Stimulated activated CD4-positive, alpha-beta T cell treated with anti-CD3 and anti-CD28 coated beads, Interleukin-1b, Interleukin-23, amount 100 ng/mL, for 1 hour (primary cell): ENCODE data around the gene NACC2.

Experiments
- DNase-seq, 2 donors: peaks; one replicate each; pipeline ENCODE4 v3.0.0-alpha.2; 2020; ENCODE audit warnings: low read depth in 2 of 2

The NACC2 gene

GRCh38 chr9:136095070-136096058 is at the start of gene NACC2:
NACC2 (minus strand) TSS chr9:136095289; CDS start chr9:136050521, 44,768 bp downstream.
- DNase-seq = no peak

DNA sequence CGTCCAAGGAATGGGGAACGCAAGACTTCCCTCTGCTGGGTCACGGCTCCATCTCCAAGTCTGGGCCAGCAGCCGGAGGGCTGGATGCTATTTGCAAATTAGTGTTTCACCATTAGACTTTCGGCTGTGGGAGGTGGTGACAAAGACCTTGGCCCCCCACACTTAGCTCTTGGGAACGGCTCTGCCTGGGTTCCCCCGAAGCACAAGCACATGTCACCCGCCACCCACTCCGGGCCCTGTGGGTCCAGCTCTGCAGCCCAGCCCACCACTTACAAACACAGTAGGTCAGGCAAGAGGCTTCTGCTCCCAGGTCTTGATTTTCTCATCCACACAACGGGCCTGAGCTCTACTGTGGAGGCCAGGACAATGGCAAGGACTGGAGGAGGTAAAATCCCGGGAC is 49.4 kb upstream of the NACC2 start:
- no peak for DNase-seq

GRCh38 chr9:136143215-136144001 is 48.3 kb upstream of the NACC2 start:
- DNase-seq = no peak

DNA sequence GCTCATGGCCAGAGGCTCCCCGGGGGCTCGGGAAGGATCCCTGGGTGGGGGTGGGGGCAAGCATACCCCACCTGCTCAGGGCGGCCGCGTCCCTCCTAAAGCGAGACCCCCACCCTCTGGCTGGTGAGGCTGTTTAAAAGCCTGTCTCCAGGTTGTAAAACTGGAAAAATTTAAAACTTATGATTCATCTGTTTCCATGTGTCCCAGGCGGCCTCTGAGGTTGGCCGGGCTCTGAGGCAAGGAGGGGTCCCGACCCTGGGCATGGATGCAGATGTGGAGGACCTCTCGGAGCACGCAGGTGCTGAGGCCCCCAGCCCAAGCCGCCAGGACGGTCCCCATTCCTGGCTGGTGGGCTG is 47.7 kb upstream of the NACC2 start:
- no peak for DNase-seq

GRCh38 chr9:136142414-136142796 is 47.3 kb upstream of the NACC2 start:
- no peak for DNase-seq

DNA sequence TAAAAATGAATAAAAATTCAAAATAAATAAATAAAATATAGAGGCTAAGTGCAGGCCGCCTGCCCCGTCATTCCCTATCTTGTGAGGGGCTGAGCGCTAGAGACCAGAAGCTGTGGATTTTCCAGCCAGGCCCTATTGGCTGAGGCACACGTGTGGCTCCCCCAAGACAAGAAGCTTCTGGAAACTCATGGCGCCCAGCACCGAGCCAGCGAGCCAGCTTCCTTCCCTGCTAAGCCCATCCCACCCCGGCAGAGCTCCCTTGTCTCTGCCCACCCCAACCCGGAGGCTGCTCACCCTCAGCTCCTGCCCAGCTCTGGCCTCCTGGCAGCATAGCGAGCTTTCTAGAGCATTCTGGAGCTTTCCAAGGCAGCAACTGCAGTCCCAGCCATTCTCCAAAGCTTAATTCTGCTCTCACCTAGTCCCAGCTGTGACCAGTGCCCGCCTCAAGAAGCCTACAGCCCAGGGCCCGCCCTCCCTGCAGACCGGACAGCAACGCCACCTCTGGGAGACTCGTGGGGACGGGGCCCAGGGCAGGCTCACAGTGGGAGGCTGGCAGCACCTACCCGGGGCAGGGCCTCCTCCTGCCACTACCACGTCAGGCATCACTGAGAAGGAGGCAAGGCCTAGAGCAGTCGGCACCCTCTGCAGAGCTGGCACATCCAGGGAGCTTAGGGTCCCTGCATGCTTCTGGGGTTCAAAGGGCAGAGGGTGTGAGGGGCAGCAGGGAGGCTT is 46.8 kb upstream of the NACC2 start:
- DNase-seq = no peak

DNA sequence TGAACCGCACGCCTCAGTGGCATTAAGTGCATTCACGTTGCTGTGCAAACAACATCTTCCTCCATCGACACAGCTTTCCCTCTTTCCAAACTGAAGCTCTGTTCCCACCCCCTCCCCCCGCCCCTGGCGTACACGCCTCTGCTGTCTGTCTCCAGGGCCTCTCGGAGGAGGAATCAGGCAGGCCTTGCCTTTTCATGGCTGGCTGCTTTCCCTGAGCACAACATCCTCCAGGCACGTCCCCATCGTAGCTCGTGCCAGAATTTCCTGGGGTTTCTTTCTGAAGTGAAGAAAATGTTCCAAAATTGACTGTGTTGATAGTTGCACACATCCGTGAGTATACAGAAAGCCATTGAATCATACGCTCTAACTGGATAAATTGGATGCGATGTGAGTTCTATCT is 45.9 kb upstream of the NACC2 start:
- no peak for DNase-seq

DNA sequence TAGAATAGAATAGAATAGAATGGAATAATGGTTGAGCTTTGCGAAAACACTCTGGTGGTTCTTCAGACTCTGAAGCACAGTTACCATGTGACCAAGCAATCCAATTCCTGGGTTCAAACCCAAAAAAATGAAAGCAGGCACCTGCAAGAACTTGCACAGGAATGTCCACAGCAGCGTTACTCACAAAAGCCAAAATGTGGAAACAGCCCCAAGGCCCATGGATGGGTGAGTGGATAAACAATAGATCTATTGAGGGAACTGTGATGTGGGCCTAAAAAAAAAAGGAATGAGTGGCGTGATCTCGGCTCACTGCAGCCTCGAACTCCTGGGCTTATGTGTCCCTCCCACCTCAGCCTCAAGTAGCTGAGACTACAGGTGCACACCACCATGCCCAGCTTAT is 45.0 kb upstream of the NACC2 start:
- DNase-seq = no peak

DNA sequence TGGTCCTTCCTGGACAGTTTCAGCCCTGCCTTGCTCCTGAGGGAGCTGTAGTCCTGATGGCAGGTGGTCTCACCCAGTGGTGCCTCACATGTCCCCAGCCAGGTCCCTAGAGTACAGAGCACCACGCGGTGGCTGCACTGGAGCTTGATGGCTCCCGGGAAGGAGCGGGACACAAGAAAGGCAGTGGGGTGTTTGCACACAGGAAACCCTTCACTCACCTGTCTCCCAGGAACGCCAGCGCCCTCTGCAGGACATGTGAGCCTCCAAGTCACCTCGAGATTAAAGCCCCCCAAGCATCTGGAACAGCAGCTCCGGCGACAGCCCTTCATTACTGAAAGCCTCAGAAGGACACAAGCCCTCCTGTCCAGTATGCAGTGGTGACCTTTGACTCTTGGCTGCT is 43.5 kb upstream of the NACC2 start:
- no peak for DNase-seq

DNA sequence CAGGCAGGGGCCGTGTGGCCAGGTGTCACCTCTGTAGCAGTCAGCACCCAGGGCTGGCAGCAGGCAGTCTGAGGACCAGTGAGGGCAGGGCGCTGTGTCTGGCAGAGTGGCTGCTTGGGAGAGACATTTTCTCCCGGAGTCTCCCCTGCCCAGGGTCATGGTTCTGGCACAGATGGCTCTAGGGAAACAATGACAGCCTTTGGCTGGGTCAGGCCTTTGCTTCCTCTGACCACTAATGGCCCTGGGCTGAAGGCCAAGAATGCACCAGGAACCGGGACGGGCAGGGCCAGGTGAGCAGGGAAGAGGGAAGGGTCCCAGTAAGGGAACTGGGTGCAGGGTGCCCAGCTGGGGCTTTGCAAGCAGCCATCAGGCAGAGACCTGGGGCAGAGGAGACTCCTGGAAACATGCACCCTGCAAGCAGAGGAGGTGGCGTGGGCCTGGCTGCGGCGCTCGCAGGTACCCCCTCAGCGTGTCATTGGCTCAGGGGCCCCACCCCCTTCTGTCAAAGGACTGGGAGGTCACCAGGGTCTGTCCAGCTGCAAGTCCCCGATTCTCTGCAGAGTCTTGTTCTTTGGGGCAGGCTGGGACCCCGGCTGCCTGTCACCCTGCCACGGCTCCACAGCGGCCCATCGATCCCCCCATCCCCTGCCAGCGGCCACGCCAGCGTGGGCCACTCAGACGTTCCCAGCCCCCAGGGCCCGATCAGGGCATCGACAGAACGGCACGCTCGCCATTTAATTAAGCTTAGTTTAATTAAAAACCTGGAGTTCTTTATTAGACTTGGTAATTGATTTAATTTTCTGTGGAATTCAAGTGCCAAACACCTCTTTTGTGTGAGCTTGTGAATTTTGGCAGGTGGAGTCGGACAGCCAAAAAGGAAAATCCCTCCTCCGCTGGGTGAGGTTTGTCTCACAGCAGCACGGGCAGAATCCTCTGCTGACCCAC is 42.5 kb upstream of the NACC2 start:
- no peak for DNase-seq

GRCh38 chr9:136136127-136136925 is 41.2 kb upstream of the NACC2 start:
- no peak for DNase-seq

- DNase-seq = no peak
Observed at GRCh38 chr9:136135326-136136126, 40.4 kb upstream of the NACC2 start.

GRCh38 chr9:136133959-136134484 is 38.9 kb upstream of the NACC2 start:
- DNase-seq = no peak

DNA sequence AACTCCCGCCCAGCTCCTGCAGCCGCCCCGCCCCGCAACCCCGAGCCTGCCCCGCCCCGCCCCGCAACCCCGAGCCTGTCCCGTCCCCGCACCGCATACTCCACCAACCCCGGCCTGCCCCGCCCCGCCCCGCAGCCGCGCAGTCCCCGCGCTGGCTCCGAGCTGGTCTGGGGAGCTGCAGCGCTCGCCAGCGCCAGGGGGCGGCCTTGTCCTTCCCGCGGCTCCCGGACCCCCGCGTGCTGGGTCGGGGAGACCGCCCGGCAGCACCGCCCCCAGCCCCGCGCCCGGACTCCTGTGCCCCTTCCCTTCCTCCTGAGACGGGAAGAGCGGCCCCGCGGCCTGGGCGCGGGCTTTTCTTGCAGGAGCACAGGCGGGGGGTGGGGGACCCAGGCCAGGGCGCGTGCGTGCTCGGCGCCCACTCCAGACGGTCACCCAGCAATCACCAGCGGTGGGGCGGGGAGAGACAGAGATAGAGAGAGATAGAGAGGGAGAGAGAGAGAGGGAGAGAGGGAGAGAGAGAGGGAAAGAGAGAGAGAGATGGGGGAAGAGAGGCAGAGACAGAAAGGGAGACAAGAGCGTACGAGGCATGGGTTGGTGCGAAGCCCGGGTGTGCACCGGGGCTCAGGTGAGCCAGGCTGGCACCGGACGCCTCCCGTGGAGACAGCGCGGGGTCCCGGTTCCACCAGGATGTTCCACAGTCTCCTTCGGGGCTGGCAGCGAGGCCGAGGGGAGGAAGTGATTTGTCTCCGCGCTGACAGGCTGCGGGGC is 38.3 kb upstream of the NACC2 start:
- DNase-seq = no peak

DNA sequence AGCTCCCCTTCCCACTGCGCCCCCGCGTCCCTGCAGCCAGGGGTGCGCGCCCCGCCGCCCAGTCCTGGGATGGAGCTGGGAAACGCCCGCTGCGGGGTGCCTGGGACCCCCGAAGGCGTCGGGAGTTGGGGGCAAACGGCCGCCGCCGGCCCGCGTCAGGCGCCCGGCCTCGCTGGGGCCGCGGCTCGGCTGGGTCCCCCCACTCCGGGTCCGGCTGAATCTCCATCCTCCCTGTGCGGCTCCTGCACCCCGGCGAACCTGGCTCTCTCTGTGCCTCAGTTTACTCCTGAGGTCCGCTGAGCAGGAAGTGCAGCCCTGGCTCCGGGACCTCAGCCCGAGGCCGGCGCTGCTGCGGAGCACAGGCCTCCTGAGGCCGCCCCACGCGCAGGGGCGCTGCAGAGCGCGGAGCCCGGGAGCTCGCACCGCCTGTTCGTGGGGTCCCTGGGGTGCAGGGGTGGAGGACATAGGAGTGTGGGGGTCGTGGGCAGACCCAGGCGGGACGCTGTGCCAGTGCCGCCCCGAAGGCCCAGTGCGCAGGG is 37.5 kb upstream of the NACC2 start:
- no peak for DNase-seq

- no peak for DNase-seq
Observed at GRCh38 chr9:136131629-136132511, 36.8 kb upstream of the NACC2 start.

DNA sequence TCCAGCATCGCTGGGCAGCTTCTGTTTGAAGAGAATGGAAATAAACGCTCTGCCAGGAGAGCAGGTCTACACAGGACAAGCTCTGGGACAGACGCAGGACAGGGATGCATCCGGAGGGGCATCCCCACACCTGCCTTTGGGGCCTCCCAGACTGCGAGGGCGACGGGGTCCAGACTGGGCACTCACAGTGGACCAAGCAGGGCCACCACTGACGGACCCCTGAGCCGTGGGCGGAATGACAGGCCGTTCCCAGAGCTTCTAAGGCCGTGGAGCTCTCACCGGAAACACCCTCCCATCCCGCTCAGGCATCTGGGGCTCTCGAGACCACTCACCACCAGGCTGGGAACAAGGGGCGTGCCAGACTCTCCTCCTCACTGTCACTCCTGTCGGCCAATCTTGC is 34.1 kb upstream of the NACC2 start:
- DNase-seq = no peak
